HCT116 (cell line): ENCODE results near the gene PBX1. TPM values are rescaled to one million over a fixed set of nuclear protein-coding genes. Genes with fewer than 3 reads are reported as not detected.

Source experiments
- ATAC-seq: fragments of 200-7000 bp; cut with Tn5 transposase; 2 replicates; pipeline ENCODE4 v1.9.1; 2020; ENCODE audit warnings: mild to moderate bottlenecking, moderate library complexity
- BruUV-seq: library from RNA; stranded (reverse); fragments of 400-500 nt; replicated peaks from 2 replicates; lab custom pipeline; 2021; lab: Mats Ljungman, UMichigan
- CTCF ChIA-PET: fragments of 300-600 bp; sonication (Branson Sonifier 250); formaldehyde crosslinking; loops from one replicate; lab custom pipeline; 2021; ENCODE audit warnings: antibody characterized with exemption; lab: Charles Lee
- POLR2A ChIA-PET: fragments of 300-600, 350-600 bp; sonication (Branson Sonifier 250); formaldehyde crosslinking; loops from one replicate; lab custom pipeline; 2021; ENCODE audit warnings: antibody characterized with exemption; lab: Charles Lee
- RAD21 ChIA-PET, 2 experiments: fragments of 300-600 bp; sonication (Branson Sonifier 250); formaldehyde crosslinking; loops; one replicate each; lab custom pipeline; 2023; ENCODE audit warnings: low total read pairs in 2 of 2; ENCODE audit not compliant: uncharacterized antibody in 2 of 2, unreplicated experiment in 2 of 2, low non-redundant PET in 1 of 2; lab: Charles Lee
- DNase-seq: peaks from one replicate; pipeline ENCODE4 v3.0.0-alpha.2; 2010; ENCODE audit warnings: low read depth, low spot score
- H2AFZ ChIP-seq: fragments of 200-600 bp; shearing (Covaris generic), sonication (generic); 2 replicates; pipeline ENCODE4 v1.6.1; 2017; ENCODE audit warnings: low read depth, mixed run types, mixed read lengths, antibody characterized with exemption, low read length; ENCODE audit not compliant: poor library complexity, severe bottlenecking
- H3K27ac ChIP-seq: 2 replicates; pipeline ENCODE4 v1.5.1; 2012; ENCODE audit warnings: low read depth, low read length
- H3K27me3 ChIP-seq: fragments of 200-600 bp; sonication (generic); 2 replicates; pipeline ENCODE4 v1.6.1; 2016; ENCODE audit warnings: mixed run types, low read length, mixed read lengths; ENCODE audit not compliant: insufficient read depth
- H3K36me3 ChIP-seq, 2 experiments: fragments of 200-500 bp in 1 of 2; fragments of 200-600 bp in 1 of 2; sonication (Bioruptor generic) in 1 of 2; sonication (generic) in 1 of 2; 2 replicates each; pipeline versions ENCODE4 v1.5.1 to v1.6.1; 2014 to 2016; ENCODE audit warnings: low read length in 2 of 2, inconsistent platforms in 1 of 2, mixed read lengths in 1 of 2, mixed run types in 1 of 2; ENCODE audit not compliant: insufficient read depth in 2 of 2, control insufficient read depth in 1 of 2
- H3K4me1 ChIP-seq, 2 experiments: fragments of 200-600 bp in 1 of 2; sonication (generic) in 1 of 2; 2 replicates each; pipeline versions ENCODE4 v1.5.1 to v1.6.1; 2012 to 2017; ENCODE audit warnings: low read length in 2 of 2, inconsistent platforms in 1 of 2, mild to moderate bottlenecking in 1 of 2, mixed read lengths in 1 of 2, mixed run types in 1 of 2, moderate library complexity in 1 of 2; ENCODE audit not compliant: insufficient read depth in 2 of 2, control insufficient read depth in 1 of 2
- H3K4me2 ChIP-seq: fragments of 200-600 bp; sonication (generic); 2 replicates; pipeline ENCODE4 v1.6.1; 2017; ENCODE audit warnings: mixed run types, low read length, mixed read lengths
- H3K4me3 ChIP-seq, 2 experiments: fragments of 200-600 bp in 1 of 2; sonication (generic) in 1 of 2; replicated peaks in 1 of 2; 2 replicates each; pipeline ENCODE4 v1.5.1; 2011 to 2016; ENCODE audit warnings: low read length in 2 of 2, control low read depth in 1 of 2, low read depth in 1 of 2, mild to moderate bottlenecking in 1 of 2, mixed read lengths in 1 of 2, mixed run types in 1 of 2
- H3K79me2 ChIP-seq: fragments of 200-600 bp; sonication (generic); 2 replicates; pipeline ENCODE4 v1.6.1; 2017; ENCODE audit warnings: mild to moderate bottlenecking, mixed run types, low read length, moderate library complexity, mixed read lengths; ENCODE audit not compliant: insufficient read depth
- H3K9ac ChIP-seq: fragments of 200-600 bp; sonication (generic); 2 replicates; pipeline ENCODE4 v1.6.1; 2016; ENCODE audit warnings: low read length, mixed read lengths
- H3K9me2 ChIP-seq: fragments of 200-600 bp; sonication (generic), shearing (Covaris generic); 2 replicates; pipeline ENCODE4 v1.6.1; 2017; ENCODE audit warnings: mixed run types, mild to moderate bottlenecking, moderate library complexity; ENCODE audit not compliant: insufficient read depth
- H3K9me3 ChIP-seq, 2 experiments: fragments of 200-500 bp in 1 of 2; fragments of 200-600 bp in 1 of 2; sonication (Bioruptor generic) in 1 of 2; sonication (generic) in 1 of 2; 2 replicates each; pipeline ENCODE4 v1.6.1; 2014 to 2017; ENCODE audit warnings: low read length in 2 of 2, mixed read lengths in 2 of 2, inconsistent platforms in 1 of 2, low read depth in 1 of 2, mild to moderate bottlenecking in 1 of 2, mixed run types in 1 of 2, moderate library complexity in 1 of 2; ENCODE audit not compliant: control insufficient read depth in 1 of 2, insufficient read depth in 1 of 2
- H4K20me1 ChIP-seq: fragments of 200-600 bp; sonication (generic), shearing (Covaris generic); 2 replicates; pipeline ENCODE4 v1.6.1; 2017; ENCODE audit warnings: mixed run types, mild to moderate bottlenecking, moderate library complexity; ENCODE audit not compliant: insufficient read depth
- ATF3 ChIP-seq: IDR thresholded peaks from 2 replicates; pipeline ENCODE4 v1.6.1; 2012
- CBX3 ChIP-seq: IDR thresholded peaks from 2 replicates; pipeline ENCODE4 v1.6.1; 2012; ENCODE audit warnings: low read depth
- CEBPB ChIP-seq: IDR thresholded peaks from 2 replicates; pipeline ENCODE4 v1.6.1; 2012; ENCODE audit warnings: low read depth
- EGR1 ChIP-seq: IDR thresholded peaks from 2 replicates; pipeline ENCODE4 v1.6.1; 2012; ENCODE audit warnings: low read depth
- ELF1 ChIP-seq: IDR thresholded peaks from 2 replicates; pipeline ENCODE4 v1.6.1; 2012; ENCODE audit warnings: low read depth, borderline replicate concordance
- EZH2 ChIP-seq: fragments of 200-600 bp; sonication (generic); IDR thresholded peaks from 2 replicates; pipeline ENCODE4 v1.6.1; 2017; ENCODE audit warnings: antibody characterized with exemption, mixed run types
- EZH2phosphoT487 ChIP-seq: fragments of 200-600 bp; IDR thresholded peaks from 2 replicates; pipeline ENCODE4 v1.6.1; 2018; ENCODE audit warnings: antibody characterized with exemption, borderline replicate concordance
- FOSL1 ChIP-seq: IDR thresholded peaks from 2 replicates; pipeline ENCODE4 v1.6.1; 2012; ENCODE audit warnings: low read depth
- MAX ChIP-seq: IDR thresholded peaks from 2 replicates; pipeline ENCODE4 v1.6.1; 2012
- POLR2A ChIP-seq: IDR thresholded peaks from 2 replicates; pipeline ENCODE4 v1.7.0; 2011; ENCODE audit warnings: borderline replicate concordance; ENCODE audit not compliant: insufficient read depth, insufficient read length; ENCODE audit errors: extremely low read depth
- RAD21 ChIP-seq: IDR thresholded peaks from 2 replicates; pipeline ENCODE4 v1.6.1; 2012; ENCODE audit warnings: low read depth, mild to moderate bottlenecking
- REST ChIP-seq: IDR thresholded peaks from 2 replicates; pipeline ENCODE4 v1.6.1; 2012; ENCODE audit warnings: low read depth
- SIN3A ChIP-seq: IDR thresholded peaks from 2 replicates; pipeline ENCODE4 v1.6.1; 2012; ENCODE audit warnings: low read depth
- SRF ChIP-seq: IDR thresholded peaks from 2 replicates; pipeline ENCODE4 v1.6.1; 2012; ENCODE audit warnings: low read depth
- YY1 ChIP-seq: IDR thresholded peaks from 2 replicates; pipeline ENCODE4 v1.6.1; 2011; ENCODE audit warnings: low read length, low read depth, moderate library complexity, mild to moderate bottlenecking; ENCODE audit not compliant: insufficient replicate concordance; ENCODE audit errors: extremely low read depth
- ZBTB33 ChIP-seq: IDR thresholded peaks from 2 replicates; pipeline ENCODE4 v1.6.1; 2011; ENCODE audit warnings: mild to moderate bottlenecking, low read length, moderate library complexity; ENCODE audit not compliant: insufficient replicate concordance; ENCODE audit errors: extremely low read depth
- ZFX ChIP-seq: fragments of 450-650 bp; IDR thresholded peaks from 2 replicates; pipeline ENCODE4 v1.6.1; 2017
- intact Hi-C: fragments of 100-400 bp; cut with micrococcal nuclease; formaldehyde crosslinking; loops from 2 replicates; pipeline ENCODE4 v1.10.0; 2022
- total RNA-seq: library from RNA; stranded (reverse); gene quantifications from one replicate; pipeline ENCODE4 v1.2.1, GENCODE V29; 2021; ENCODE audit not compliant: unreplicated experiment
- TF ChIP-seq, protein P1 (sequence below), 3 experiments: fragments of 200-600 bp in 1 of 3; sonication (generic) in 1 of 3; IDR thresholded peaks in 2 of 3; conservative IDR thresholded peaks in 1 of 3; 2 replicates each; pipeline ENCODE4 v1.5.1; 2012 to 2017; ENCODE audit warnings: low read depth in 2 of 3, low read length in 2 of 3, antibody characterized with exemption in 1 of 3, borderline replicate concordance in 1 of 3, control low read depth in 1 of 3, mild to moderate bottlenecking in 1 of 3, mixed read lengths in 1 of 3, mixed run types in 1 of 3, moderate library complexity in 1 of 3; ENCODE audit not compliant: insufficient read depth in 1 of 3

PBX1 gene
- total RNA-seq, 1 experiment from 2014 or later: 29.6 TPM

DNA sequence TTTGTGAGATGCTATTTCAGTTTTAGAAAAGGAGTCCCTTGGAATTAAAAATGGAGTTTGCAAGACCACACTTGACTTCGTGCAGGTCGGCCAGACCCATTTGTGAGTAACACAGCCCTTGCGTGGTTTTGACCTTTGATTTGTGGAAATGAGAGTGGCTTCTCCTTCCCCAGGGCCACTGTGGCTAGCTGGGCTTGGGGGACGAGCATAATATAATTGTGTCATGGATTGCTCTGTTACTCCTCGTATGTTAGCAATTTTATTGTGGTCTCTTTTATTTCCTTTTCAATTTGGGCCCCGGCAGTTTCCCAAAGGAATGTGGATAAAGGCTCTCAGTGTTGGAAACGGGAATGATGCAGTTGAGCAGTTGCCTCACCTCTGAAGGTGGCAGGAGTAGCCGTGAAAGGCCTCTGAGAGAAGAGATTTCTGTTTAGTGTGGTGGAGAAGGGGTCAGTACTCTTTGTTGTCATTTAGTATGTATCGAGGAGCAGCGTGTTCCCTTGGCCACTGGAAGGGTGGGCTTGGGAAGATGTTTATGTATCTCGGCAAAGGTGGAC is 194.6 kb downstream of the PBX1 start:
- no TSS peak for BruUV-seq
- peaks cover 52 to 56% of the 10 kb centered on the region in 2 experiments for H3K4me1 ChIP-seq
- TF ChIP-seq YY1 (no peak), RAD21 (no peak), CEBPB (no peak), EGR1 (no peak), ELF1 (no peak), REST (no peak), ATF3 (no peak), EZH2phosphoT487 (no peak), MAX (no peak), SIN3A (no peak), FOSL1 (no peak), ZBTB33 (no peak), POLR2A (no peak), CBX3 (no peak), ZFX (no peak), EZH2 (no peak), SRF (no peak)
- TF ChIP-seq, protein P1, sequence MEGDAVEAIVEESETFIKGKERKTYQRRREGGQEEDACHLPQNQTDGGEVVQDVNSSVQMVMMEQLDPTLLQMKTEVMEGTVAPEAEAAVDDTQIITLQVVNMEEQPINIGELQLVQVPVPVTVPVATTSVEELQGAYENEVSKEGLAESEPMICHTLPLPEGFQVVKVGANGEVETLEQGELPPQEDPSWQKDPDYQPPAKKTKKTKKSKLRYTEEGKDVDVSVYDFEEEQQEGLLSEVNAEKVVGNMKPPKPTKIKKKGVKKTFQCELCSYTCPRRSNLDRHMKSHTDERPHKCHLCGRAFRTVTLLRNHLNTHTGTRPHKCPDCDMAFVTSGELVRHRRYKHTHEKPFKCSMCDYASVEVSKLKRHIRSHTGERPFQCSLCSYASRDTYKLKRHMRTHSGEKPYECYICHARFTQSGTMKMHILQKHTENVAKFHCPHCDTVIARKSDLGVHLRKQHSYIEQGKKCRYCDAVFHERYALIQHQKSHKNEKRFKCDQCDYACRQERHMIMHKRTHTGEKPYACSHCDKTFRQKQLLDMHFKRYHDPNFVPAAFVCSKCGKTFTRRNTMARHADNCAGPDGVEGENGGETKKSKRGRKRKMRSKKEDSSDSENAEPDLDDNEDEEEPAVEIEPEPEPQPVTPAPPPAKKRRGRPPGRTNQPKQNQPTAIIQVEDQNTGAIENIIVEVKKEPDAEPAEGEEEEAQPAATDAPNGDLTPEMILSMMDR (IDR thresholded peaks at IDR 0.05 in 2 of 3, conservative IDR thresholded peaks at IDR 0.05 in 1 of 3; ENCODE audit: borderline replicate concordance in 1 of 3, insufficient read depth in 1 of 3, low read depth in 2 of 3, low read length in 2 of 3): no peak
- no peak overlapping the region for H3K9ac ChIP-seq
- H3K79me2 ChIP-seq: no peaks in the 10 kb centered on the region
- H3K27ac ChIP-seq: peak overlapping the region; percentile 68; the same call in 1 of the 2 replicates
- H3K9me2 ChIP-seq: no peaks in the 10 kb centered on the region
- ATAC-seq (no peak), DNase-seq (no peak)
- ChIA-PET RAD21 (no interaction called here), POLR2A (no interaction called here), CTCF (no interaction called here)
- no peak overlapping the region for H3K4me2 ChIP-seq
- H3K4me3 ChIP-seq: no peak overlapping the region
- intact Hi-C loops: no loop called here
- H4K20me1 ChIP-seq: no peaks in the 10 kb centered on the region
- no peaks in the 10 kb centered on the region for H3K36me3 ChIP-seq
- H3K27me3 ChIP-seq: no peaks in the 10 kb centered on the region
- H2AFZ ChIP-seq: no peak overlapping the region
- H3K9me3 ChIP-seq: no peaks in the 10 kb centered on the region
